Body of pancreas (tissue), 4 donors: ENCODE results near the gene SMIM1. TPM values are rescaled to one million over a fixed set of nuclear protein-coding genes. Genes with fewer than 3 reads are reported as not detected.

Experiments used
- ATAC-seq: fragments of 150-250 bp; one replicate; pipeline ENCODE4 v1.9.1; 2016
- DNase-seq, 4 donors: peaks; one replicate each; pipeline ENCODE4 v3.0.0-alpha.2; 2019
- H3K27ac ChIP-seq, 4 donors: fragments of 200-600 bp; sonication (generic); 1 replicate in 3 of 4; 2 replicates in 1 of 4; pipeline versions ENCODE4 v1.5.1 to v1.6.1; 2016 to 2019; ENCODE audit warnings: mild to moderate bottlenecking in 1 of 4, mixed read lengths in 1 of 4, moderate library complexity in 1 of 4
- H3K27me3 ChIP-seq, 2 donors: fragments of 200-600 bp; sonication (generic); one replicate each; pipeline ENCODE4 v1.6.0; 2016; ENCODE audit warnings: mild to moderate bottlenecking in 1 of 2
- H3K36me3 ChIP-seq, 2 donors: fragments of 200-600 bp; sonication (generic); replicated peaks in 1 of 2; 2 replicates each; pipeline ENCODE4 v1.5.1; 2016; ENCODE audit warnings: low read depth in 2 of 2; ENCODE audit not compliant: insufficient read depth in 1 of 2
- H3K4me1 ChIP-seq: fragments of 200-600 bp; sonication (generic); one replicate; pipeline ENCODE4 v1.6.0; 2016
- H3K4me3 ChIP-seq, 2 donors: fragments of 200-600 bp; sonication (generic); 1 replicate in 1 of 2; 2 replicates in 1 of 2; pipeline ENCODE4 v1.5.1; 2016 to 2019
- H3K9me3 ChIP-seq, 3 donors: fragments of 200-600 bp; sonication (generic); 1 replicate in 2 of 3; 2 replicates in 1 of 3; pipeline ENCODE4 v1.5.1; 2016
- POLR2A ChIP-seq, 3 donors: fragments of 450-650 bp; IDR thresholded peaks; one replicate each; pipeline ENCODE4 v1.6.1; 2016; ENCODE audit warnings: antibody characterized with exemption in 3 of 3, mild to moderate bottlenecking in 2 of 3
- whole genome bisulfite sequencing, 2 donors: methylation state at CpG; one replicate each; pipeline ENCODE4 v1.1.5; 2017; 5-methylcytosine and 5-hydroxymethylcytosine counted together
- intact Hi-C: fragments of 100-400 bp; cut with DNase I; formaldehyde crosslinking; loops from one replicate; pipeline ENCODE4 v1.15.1; 2023
- total RNA-seq, 2 donors: library from RNA; depleted of rRNA; stranded (reverse); fragments of >200 nt; gene quantifications; one replicate each; pipeline ENCODE4 v1.1.0, GENCODE V29; 2016
- TF ChIP-seq, protein P1 (sequence below), 7 experiments: fragments of 450-650 bp in 4 of 7; fragments of 200-600 bp in 3 of 7; sonication (generic) in 3 of 7; IDR thresholded peaks; one replicate each; pipeline ENCODE4 v1.5.1; 2016 to 2019; ENCODE audit warnings: antibody characterized with exemption in 7 of 7

SMIM1 gene
- total RNA-seq, 2 donors from 2014 or later, result 5.2 TPM; not detected in 1

DNA sequence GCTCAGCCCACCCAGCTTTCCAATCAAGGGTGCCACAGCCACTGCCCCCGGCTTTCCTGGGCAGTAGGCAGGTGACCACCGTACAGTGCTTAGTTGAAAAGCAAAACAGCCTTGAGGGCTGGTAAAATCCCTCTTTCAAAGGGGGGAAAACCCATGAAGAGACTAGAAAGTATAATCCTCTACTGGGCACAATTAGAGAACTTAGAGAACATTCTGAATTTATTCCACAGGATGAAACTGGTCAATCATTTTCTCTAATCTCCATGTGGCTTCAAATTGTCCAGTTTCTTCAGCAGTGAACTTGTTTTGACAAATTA lies 39.0 kb downstream of the SMIM1 start:
- DNase-seq, result no peak
- 50 to 54% methylated on average over 2 of the region's 2 CpGs for WGBS, 2 donors
- TF ChIP-seq, protein P1, sequence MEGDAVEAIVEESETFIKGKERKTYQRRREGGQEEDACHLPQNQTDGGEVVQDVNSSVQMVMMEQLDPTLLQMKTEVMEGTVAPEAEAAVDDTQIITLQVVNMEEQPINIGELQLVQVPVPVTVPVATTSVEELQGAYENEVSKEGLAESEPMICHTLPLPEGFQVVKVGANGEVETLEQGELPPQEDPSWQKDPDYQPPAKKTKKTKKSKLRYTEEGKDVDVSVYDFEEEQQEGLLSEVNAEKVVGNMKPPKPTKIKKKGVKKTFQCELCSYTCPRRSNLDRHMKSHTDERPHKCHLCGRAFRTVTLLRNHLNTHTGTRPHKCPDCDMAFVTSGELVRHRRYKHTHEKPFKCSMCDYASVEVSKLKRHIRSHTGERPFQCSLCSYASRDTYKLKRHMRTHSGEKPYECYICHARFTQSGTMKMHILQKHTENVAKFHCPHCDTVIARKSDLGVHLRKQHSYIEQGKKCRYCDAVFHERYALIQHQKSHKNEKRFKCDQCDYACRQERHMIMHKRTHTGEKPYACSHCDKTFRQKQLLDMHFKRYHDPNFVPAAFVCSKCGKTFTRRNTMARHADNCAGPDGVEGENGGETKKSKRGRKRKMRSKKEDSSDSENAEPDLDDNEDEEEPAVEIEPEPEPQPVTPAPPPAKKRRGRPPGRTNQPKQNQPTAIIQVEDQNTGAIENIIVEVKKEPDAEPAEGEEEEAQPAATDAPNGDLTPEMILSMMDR (IDR thresholded peaks at IDR 0.05), result no peak
- no peak for TF ChIP-seq POLR2A (IDR thresholded peaks at IDR 0.05)
- H3K9me3 ChIP-seq, result no peaks in the 10 kb centered on the region
- peaks cover 0 to 13% of the 10 kb centered on the region in 2 donors for H3K36me3 ChIP-seq
- intact Hi-C loops, result no loop called here
- no peaks in the 10 kb centered on the region for H3K27me3 ChIP-seq
- no peak overlapping the region for H3K27ac ChIP-seq
- no peaks in the 10 kb centered on the region for H3K4me1 ChIP-seq
- no peak overlapping the region for H3K4me3 ChIP-seq
- no peak for ATAC-seq

DNA sequence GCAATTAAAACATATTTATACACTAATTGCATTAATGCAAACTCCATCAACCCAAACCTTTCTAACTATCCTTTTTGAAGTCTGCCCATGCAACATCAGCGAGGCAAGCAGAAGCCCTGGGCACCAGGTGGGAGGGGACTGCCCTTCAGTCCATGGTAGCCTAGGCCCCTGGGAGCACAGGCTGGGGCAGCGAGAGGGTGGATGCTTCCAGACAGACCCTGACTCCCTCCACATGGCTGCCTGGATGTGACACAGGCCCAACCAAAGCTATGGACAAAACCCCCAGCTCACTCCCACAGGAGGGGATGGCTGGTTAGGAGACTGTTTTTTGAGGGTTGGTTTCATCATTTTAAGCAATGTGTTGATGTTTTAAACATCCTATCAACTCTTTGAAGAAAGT lies 41.5 kb downstream of the SMIM1 start:
- ATAC-seq, result no peak
- DNase-seq, result no peak
- H3K4me3 ChIP-seq, result no peak overlapping the region
- TF ChIP-seq POLR2A (IDR thresholded peaks at IDR 0.05), result no peak
- TF ChIP-seq, protein P1 (IDR thresholded peaks at IDR 0.05), result no peak
- H3K36me3 ChIP-seq, result peaks cover 0 to 13% of the 10 kb centered on the region in 2 donors
- no peaks in the 10 kb centered on the region for H3K27me3 ChIP-seq
- intact Hi-C loops, result no loop called here
- H3K4me1 ChIP-seq, result no peaks in the 10 kb centered on the region
- H3K9me3 ChIP-seq, result no peaks in the 10 kb centered on the region
- H3K27ac ChIP-seq, result no peak overlapping the region
- WGBS, 2 donors, result 89 to 100% methylated on average over 1 to 2 of the region's 2 CpGs

DNA sequence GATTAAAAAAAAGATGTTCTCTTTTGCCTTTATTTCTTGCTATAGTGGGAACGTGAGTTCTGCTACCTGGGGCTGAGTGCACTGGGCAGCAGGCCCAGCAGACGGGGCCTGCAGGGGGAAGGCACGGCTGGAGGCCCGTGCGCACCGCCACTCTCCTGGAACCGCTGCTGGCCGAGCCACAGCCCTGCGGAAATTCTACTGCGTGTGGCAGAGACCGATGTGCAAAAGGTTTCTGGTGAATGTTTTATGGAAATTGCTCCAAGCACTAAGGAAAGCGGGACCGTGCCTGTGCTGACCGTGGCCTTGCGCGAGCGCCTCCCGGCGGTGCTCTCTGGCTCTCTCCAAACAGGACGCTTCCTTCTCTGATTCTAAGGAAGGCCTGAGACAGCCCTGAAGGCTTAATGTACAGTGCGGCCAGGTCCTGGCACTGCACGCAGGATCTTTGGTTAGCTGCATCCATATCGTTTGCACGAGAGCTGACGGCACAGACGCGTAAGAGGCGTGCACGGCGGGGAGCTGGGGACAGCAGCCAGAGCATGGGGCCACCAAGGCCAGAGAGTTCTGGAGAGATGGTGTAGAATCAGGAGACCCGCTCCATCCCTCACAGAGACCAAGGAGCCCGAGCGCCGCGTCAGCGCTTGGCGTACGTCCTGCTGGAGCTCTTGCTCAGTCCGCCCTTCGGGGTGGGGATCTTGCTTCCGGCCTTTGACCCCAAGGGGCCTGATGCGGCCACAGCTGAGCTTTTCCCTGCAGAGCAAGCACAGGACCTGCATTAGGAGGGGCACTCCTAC lies 42.4 kb downstream of the SMIM1 start:
- ATAC-seq (no peak), DNase-seq (no peak)
- 91 to 94% methylated on average over 40 to 42 of the region's 42 CpGs for WGBS, 2 donors
- Histone ChIP-seq H3K4me1 (no peaks in the 10 kb centered on the region), H3K27ac (no peak overlapping the region), H3K9me3 (no peaks in the 10 kb centered on the region), H3K4me3 (no peak overlapping the region), H3K36me3 (peaks cover 0 to 14% of the 10 kb centered on the region in 2 donors), H3K27me3 (no peaks in the 10 kb centered on the region)
- intact Hi-C loops, result no loop called here
- no peak for TF ChIP-seq POLR2A (IDR thresholded peaks at IDR 0.05)
- TF ChIP-seq, protein P1 (IDR thresholded peaks at IDR 0.05), result no peak

GRCh38 chr1:3816331-3817137 lies 44.0 kb downstream of the SMIM1 start:
- Histone ChIP-seq H3K27me3 (no peaks in the 10 kb centered on the region), H3K4me3 (no peak overlapping the region), H3K4me1 (no peaks in the 10 kb centered on the region), H3K36me3 (peaks cover 0 to 23% of the 10 kb centered on the region in 2 donors), H3K9me3 (no peaks in the 10 kb centered on the region), H3K27ac (no peak overlapping the region)
- WGBS, 2 donors, result 83 to 90% methylated on average over 16 to 38 of the region's 38 CpGs
- DNase-seq (no peak), ATAC-seq (no peak)
- no peak for TF ChIP-seq POLR2A (IDR thresholded peaks at IDR 0.05)
- TF ChIP-seq, protein P1 (IDR thresholded peaks at IDR 0.05), result no peak
- intact Hi-C loops, result no loop called here
